GM12891 (cell line): Measurements from ENCODE around the gene SLC17A7.

Experiments
- POLR2A ChIP-seq: IDR thresholded peaks from 2 replicates; pipeline ENCODE4 v1.6.1; 2011; ENCODE audit warnings: low read depth, low read length, control low read depth
- TAF1 ChIP-seq: IDR thresholded peaks from 2 replicates; pipeline ENCODE4 v1.6.1; 2011; ENCODE audit warnings: low read depth, low read length, control low read depth

- no peak for TF ChIP-seq TAF1
- TF ChIP-seq POLR2A = no peak
Observed at GRCh38 chr19:49422407-49423070, 18.8 kb downstream of the SLC17A7 start.
